HEK293 (cell line): ENCODE measurements around the gene SEZ6L.

ENCODE experiments used
- CTCF ChIP-seq: fragments of 450-650 bp; formaldehyde crosslinking; IDR thresholded peaks from 2 replicates; pipeline ENCODE4 v1.5.1; 2016; ENCODE audit warnings: missing biosample characterization, missing genetic modification characterization
- FEZF1 ChIP-seq: fragments of 450-650 bp; formaldehyde crosslinking; IDR thresholded peaks from 2 replicates; pipeline ENCODE4 v1.5.1; 2016; ENCODE audit warnings: missing biosample characterization, missing genetic modification characterization
- KLF16 ChIP-seq: fragments of 450-650 bp; formaldehyde crosslinking; IDR thresholded peaks from 2 replicates; pipeline ENCODE4 v1.5.1; 2017; ENCODE audit warnings: missing biosample characterization, missing genetic modification characterization
- ZNF10 ChIP-seq: fragments of 450-650 bp; formaldehyde crosslinking; IDR thresholded peaks from 2 replicates; pipeline ENCODE4 v1.5.1; 2017; ENCODE audit warnings: missing biosample characterization, missing genetic modification characterization
- ZNF132 ChIP-seq: fragments of 450-650 bp; formaldehyde crosslinking; IDR thresholded peaks from 2 replicates; pipeline ENCODE4 v1.5.1; 2017; ENCODE audit warnings: missing biosample characterization, missing genetic modification characterization, borderline replicate concordance
- ZNF138 ChIP-seq: fragments of 450-650 bp; formaldehyde crosslinking; IDR thresholded peaks from 2 replicates; pipeline ENCODE4 v1.5.1; 2016; ENCODE audit warnings: missing biosample characterization, missing genetic modification characterization, borderline replicate concordance
- ZNF274 ChIP-seq, 2 experiments: fragments of 200-500 bp in 1 of 2; fragments of 450-650 bp in 1 of 2; sonication (Bioruptor generic) in 1 of 2; formaldehyde crosslinking in 1 of 2; IDR thresholded peaks; 2 replicates each; pipeline versions ENCODE4 v1.5.1 to v1.6.1; 2014 to 2016; ENCODE audit warnings: borderline replicate concordance in 1 of 2, inconsistent platforms in 1 of 2, low read length in 1 of 2, missing biosample characterization in 1 of 2, missing genetic modification characterization in 1 of 2
- ZNF510 ChIP-seq: fragments of 450-650 bp; formaldehyde crosslinking; IDR thresholded peaks from 2 replicates; pipeline ENCODE4 v1.5.1; 2018; ENCODE audit warnings: mild to moderate bottlenecking, missing genetic modification characterization, missing biosample characterization; ENCODE audit not compliant: insufficient replicate concordance
- ZNF530 ChIP-seq: fragments of 450-650 bp; formaldehyde crosslinking; IDR thresholded peaks from 2 replicates; pipeline ENCODE4 v1.5.1; 2016; ENCODE audit warnings: low read depth, missing biosample characterization, missing genetic modification characterization
- TF ChIP-seq, protein P1 (sequence below): fragments of 450-650 bp; formaldehyde crosslinking; IDR thresholded peaks from 2 replicates; pipeline ENCODE4 v1.5.1; 2016; ENCODE audit warnings: missing biosample characterization, missing genetic modification characterization

GRCh38 chr22:26196657-26197056, 27.4 kb downstream of the SEZ6L start:
- no peak for TF ChIP-seq CTCF (tag by site-specific recombination)
- TF ChIP-seq ZNF10 (tag by site-specific recombination), result no peak
- TF ChIP-seq, protein P1, sequence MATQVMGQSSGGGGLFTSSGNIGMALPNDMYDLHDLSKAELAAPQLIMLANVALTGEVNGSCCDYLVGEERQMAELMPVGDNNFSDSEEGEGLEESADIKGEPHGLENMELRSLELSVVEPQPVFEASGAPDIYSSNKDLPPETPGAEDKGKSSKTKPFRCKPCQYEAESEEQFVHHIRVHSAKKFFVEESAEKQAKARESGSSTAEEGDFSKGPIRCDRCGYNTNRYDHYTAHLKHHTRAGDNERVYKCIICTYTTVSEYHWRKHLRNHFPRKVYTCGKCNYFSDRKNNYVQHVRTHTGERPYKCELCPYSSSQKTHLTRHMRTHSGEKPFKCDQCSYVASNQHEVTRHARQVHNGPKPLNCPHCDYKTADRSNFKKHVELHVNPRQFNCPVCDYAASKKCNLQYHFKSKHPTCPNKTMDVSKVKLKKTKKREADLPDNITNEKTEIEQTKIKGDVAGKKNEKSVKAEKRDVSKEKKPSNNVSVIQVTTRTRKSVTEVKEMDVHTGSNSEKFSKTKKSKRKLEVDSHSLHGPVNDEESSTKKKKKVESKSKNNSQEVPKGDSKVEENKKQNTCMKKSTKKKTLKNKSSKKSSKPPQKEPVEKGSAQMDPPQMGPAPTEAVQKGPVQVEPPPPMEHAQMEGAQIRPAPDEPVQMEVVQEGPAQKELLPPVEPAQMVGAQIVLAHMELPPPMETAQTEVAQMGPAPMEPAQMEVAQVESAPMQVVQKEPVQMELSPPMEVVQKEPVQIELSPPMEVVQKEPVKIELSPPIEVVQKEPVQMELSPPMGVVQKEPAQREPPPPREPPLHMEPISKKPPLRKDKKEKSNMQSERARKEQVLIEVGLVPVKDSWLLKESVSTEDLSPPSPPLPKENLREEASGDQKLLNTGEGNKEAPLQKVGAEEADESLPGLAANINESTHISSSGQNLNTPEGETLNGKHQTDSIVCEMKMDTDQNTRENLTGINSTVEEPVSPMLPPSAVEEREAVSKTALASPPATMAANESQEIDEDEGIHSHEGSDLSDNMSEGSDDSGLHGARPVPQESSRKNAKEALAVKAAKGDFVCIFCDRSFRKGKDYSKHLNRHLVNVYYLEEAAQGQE (tag by site-specific recombination), result no peak
- TF ChIP-seq ZNF274 (IDR thresholded peaks at IDR 0.05; ENCODE audit: low read length), result no peak
- no peak for TF ChIP-seq ZNF274 (tag by site-specific recombination; IDR thresholded peaks at IDR 0.05; ENCODE audit: borderline replicate concordance)
- TF ChIP-seq ZNF138, result no peak
- no peak for TF ChIP-seq KLF16 (tag by site-specific recombination)
- no peak for TF ChIP-seq ZNF510 (tag by site-specific recombination)
- no peak for TF ChIP-seq ZNF132 (tag by site-specific recombination)
- TF ChIP-seq ZNF530 (tag by site-specific recombination), result no peak
- no peak for TF ChIP-seq FEZF1 (tag by site-specific recombination)
